Fibroblast of skin of right quadriceps (primary cell): Measurements from ENCODE around the gene HINFP.

Experiments used
- DNase-seq: peaks from one replicate; pipeline ENCODE4 v3.0.0-alpha.2; 2013

Gene HINFP

DNA sequence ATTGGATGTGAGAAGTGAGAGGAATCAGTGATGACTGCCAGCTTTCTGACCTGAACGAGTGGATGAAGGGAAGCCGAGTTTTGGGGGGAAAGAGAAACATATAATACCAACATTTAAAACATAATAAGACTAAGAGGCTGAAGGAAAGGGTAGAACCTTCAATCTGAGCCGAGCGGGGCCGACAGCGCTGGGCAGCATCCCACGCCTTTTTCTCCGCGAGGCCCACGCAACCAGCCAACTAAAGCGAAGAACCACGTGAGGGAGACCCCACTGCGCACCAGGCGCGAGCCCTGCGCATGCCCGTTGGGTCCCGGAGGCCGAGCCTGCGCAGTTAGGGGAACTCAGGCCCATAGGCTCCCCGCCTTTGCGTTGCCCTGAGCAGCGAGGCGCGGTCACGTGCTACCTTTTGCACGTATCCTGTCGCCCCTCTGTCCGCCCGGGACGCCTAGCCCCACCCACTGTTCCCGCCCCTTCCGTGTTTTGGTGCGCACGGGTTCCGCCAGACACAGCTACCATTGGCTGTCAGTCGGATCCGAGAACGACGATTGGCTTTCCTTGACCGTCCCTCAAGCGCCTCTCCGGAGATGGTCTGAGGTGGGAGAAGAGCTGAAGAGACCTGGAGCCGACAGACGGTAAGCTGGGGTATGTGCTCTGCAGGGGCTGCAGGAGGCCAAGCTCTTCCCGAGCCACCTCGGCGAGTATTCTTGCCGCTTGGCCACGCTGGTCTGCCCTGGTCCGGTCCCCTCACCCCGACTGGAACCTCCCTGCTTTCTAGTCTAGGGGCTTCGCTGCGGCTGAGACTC is at the start of gene HINFP:
Gene HINFP, plus strand, starts transcription at position 573 of the 803 bp plus-strand sequence. CDS start 5,365 bp downstream, outside the sequence.
- DNase-seq: peak; percentile 99

DNA sequence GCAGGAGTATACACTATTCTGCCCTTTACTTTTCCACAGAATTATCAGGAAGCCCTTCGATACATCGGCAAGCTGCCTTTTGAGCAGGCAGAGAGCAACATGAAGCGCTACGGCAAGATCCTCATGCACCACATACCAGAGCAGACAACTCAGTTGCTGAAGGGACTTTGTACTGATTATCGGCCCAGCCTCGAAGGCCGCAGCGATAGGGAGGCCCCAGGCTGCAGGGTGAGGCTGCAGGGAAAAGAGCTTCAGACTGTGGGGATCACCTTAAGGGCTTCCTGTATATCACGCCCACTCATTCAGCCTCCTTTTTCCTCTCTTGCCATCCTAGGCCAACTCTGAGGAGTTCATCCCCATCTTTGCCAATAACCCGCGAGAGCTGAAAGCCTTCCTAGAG is 43.5 kb upstream of the HINFP start:
- no peak for DNase-seq

DNA sequence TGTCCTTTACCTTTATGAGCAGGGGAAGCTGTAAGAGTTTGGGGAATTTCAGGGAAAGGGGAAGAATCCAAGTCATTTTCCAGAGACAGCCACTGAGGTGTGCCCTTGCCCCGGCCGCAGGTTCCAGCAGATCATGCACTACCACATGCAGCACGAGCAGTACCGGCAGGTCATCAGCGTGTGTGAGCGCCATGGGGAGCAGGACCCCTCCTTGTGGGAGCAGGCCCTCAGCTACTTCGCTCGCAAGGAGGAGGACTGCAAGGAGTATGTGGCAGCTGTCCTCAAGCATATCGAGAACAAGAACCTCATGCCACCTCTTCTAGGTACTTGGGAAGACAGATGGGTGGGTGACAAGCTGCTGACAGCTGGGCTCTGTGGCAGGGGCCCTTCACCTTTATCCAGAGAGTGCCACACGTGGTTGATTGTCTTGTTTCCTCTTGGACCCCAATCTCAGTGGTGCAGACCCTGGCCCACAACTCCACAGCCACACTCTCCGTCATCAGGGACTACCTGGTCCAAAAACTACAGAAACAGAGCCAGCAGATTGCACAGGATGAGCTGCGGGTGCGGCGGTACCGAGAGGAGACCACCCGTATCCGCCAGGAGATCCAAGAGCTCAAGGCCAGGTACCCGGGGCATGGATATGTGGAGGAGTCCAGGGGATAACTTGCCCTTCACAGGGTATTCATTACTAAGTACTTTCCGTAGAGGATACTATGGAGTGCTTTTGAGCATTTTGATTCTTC is 42.5 kb upstream of the HINFP start:
- no peak for DNase-seq

DNA sequence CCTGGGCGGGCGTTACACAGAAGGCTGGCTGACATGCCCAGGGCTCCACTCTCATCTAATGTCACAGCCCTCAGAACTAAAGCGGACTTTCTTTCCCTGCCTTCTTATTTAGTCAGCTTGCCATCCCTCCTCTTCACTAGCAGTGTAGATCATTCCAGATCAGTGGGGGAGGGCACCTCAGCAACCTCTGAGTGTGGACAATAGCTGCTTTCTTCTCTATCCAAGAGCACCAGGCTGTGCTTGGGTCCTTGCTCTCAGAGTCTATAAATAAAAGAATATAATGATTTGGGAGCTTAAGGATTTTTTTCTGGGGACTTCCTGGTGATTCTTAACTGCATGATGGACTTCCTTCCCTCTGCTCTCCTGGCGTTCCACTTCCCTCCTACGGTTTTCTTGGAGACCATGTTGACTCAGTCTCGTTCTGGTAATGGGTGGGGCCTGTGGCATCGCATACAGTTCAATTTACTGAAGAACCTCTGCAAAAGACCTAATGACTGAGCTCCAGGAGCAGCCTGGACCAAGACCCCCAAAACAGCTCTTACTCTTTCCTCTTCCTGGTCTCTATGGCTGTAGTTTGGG is 39.6 kb upstream of the HINFP start:
- DNase-seq: no peak

GRCh38 chr11:119084663-119085436 is 36.5 kb upstream of the HINFP start, which contains the start of gene HMBS:
Gene HMBS, plus strand, starts transcription at chr11:119084881. Its CDS starts 153 bp downstream, at chr11:119085034.
- peak; percentile 94 for DNase-seq

- DNase-seq: no peak
These were observed 35.9 kb upstream of the HINFP start for GRCh38 chr11:119085437-119085847.

GRCh38 chr11:119087123-119087522 is 34.3 kb upstream of the HINFP start:
- no peak for DNase-seq

DNA sequence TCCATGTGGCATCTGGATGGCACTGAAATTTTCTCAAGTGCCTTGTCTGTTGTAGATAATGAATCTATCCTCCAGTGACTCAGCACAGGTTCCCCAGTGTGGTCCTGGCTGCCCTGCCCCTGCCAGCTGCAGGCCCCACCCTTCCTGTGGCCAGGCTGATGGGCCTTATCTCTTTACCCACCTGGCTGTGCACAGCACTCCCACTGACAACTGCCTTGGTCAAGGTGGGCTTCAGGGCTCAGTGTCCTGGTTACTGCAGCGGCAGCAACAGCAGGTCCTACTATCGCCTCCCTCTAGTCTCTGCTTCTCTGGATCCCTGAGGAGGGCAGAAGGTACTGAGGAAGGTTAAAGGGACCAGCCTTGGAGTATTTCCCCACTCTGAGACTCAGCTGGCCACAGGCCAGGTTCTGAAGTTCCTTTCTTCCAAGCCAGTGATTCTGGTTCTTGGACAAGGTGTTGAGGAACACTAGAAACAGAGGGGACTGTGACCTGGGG is 33.6 kb upstream of the HINFP start:
- no peak for DNase-seq

DNA sequence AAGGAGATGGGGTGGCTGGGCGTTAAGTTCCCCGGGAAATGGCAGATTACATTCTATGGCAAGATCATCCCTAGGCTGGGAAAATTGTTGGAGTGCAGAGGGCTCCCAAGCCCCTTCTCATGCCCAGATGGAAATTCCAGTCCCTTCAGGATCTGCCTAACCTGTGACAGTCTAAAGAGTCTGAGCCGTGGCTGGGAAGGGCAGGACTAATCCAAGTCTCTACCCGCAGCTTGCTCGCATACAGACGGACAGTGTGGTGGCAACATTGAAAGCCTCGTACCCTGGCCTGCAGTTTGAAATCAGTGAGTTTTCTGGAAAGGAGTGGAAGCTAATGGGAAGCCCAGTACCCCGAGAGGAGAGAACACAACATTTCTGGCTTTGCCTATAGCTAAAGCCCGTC is 33.0 kb upstream of the HINFP start:
- no peak for DNase-seq

DNA sequence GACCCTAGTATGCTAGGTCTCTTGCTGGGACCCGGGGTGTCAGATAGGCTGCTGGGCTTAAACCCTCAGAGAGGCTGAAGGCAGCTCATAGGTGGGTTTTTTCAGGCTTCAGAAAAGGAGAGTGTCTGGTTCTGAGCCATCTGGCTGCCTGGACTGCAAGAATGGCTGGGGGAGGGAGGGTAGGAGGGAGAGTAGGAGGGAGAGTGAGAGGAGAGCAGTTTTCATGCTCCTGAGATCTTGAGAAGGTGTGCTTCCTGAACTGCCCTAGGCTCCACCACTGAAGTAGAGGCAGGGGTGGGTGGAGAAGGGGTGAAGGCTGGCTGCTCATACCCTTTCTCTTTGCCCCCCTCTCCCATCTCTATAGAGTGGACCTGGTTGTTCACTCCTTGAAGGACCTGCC is 32.1 kb upstream of the HINFP start:
- no peak for DNase-seq

DNA sequence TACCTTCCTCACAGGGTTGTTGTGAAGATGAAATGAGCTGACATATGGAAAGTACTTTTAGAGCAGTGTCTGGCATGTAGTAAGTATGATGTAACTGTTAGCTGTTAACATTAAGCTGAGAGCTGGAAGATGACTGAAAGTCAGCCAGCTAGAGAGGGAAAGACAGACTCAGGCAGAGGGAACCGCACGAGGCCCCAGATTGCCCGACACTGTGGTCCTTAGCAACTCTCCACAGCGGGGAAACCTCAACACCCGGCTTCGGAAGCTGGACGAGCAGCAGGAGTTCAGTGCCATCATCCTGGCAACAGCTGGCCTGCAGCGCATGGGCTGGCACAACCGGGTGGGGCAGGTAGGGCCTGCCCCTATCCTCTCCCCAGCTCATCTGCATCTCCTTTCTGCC is 30.2 kb upstream of the HINFP start:
- DNase-seq: peak; percentile 18

DNA sequence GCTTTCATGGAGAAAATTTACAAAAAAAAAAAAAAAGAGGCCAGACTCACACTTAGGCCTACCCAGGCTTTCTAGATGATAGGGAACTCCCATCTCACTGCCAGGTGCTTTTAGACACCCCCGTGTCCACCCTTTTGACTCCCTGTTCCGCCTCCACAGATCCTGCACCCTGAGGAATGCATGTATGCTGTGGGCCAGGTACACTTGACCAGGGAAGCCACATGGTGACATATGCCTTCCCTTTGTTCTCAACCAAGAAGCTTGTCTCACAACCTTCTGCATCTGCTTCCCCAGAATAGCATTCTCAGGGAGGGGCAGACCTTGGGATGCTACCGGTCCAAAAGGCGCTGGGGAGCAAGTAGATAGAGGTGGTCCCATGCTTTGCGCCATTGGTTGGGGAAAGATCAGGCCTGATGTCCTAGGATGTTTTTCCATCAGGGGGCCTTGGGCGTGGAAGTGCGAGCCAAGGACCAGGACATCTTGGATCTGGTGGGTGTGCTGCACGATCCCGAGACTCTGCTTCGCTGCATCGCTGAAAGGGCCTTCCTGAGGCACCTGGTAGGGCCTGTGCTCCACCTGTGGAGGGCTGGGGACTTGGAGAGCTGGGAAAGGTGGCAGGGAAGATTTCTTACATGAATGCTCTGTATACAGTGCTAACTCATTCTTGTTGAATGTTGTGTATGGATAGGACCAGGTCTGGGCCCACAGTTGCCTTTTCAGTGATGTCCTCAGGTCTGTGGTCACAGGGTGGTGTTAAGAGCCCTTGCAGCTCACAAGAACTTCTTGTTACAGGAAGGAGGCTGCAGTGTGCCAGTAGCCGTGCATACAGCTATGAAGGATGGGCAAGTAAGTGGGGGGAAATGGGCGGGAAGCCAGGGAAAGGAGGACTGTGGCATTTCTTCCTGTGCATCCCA is 29.2 kb upstream of the HINFP start:
- DNase-seq: no peak

DNA sequence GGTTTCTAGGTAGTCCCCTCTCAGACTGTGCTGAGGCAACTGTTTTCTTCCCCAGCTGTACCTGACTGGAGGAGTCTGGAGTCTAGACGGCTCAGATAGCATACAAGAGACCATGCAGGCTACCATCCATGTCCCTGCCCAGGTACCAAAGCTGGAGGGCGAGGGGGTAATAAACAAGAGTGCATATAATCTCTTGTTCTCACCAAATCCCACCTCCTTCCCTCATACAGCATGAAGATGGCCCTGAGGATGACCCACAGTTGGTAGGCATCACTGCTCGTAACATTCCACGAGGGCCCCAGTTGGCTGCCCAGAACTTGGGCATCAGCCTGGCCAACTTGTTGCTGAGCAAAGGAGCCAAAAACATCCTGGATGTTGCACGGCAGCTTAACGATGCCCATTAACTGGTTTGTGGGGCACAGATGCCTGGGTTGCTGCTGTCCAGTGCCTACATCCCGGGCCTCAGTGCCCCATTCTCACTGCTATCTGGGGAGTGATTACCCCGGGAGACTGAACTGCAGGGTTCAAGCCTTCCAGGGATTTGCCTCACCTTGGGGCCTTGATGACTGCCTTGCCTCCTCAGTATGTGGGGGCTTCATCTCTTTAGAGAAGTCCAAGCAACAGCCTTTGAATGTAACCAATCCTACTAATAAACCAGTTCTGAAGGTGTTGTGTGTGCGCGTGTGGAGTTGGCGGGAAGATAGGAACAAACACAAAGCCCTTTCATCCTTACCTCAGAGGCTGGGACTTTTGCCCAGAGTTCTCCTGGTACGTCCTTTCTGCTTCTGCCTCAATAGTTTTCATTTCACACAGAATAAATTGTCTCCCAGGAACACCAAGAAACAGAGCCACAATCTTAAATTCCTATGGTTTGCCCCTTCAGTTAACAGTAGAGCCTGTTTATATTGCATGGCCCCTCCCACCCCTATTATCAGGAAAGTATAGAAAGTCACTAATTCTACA is 28.2 kb upstream of the HINFP start:
- no peak for DNase-seq

DNA sequence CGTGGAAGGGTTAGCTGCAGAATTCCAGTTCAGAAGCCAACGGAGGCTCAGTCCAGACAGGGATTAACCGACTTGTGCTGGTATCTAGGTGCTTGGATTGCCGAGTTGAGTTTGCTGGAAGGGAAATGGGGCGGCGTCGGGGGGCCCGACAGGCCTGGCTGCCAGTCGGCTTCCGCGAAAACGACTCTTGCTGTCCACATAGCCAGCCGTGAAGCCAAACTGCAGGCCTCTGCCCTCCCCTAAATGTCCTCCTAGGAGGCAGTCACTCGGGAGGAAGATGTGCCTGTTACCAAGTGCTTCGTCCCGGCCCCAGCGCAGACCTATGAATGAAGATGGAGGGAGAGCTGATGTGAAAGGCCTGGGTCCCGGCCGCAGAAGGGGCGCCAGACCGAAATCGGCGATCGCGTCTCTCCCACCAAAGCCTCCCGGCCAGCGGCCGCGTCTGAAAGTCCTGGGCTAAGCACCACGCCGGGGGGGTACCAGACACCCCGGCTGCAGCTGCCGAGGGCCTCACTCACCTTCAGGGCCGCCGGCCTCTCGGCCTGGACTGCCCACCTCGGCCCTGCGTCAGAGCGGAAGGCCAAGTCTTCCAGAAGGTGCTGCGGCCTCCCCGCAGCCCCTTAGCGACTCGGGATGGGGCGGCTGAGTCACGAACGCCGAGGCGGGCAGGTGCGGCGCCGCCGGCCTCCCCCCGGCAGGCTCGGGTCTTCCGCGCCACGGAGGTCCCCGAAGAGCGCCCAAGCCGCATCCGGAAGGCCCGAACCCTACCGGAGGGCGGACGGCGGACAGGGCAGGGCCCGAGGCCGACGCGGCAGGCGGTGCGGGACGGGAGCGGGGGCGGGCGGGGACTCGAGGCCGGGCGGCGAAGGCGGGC is 27.2 kb upstream of the HINFP start:
- peak; percentile 20 for DNase-seq

DNA sequence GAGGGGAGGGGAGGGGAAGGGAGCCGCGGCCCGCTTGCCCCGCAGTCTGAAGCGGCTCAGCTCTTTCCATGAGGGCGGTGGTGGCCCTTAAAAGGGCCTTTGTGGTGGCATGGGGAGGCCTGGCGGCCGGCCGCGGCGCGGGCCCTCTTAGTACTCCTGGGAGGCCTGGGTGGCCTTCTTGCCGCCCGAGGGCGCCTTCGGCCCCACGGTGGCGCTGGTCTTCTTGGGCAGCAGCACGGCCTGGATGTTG is 26.6 kb upstream of the HINFP start:
- DNase-seq: peak; percentile 75

- peak; percentile 100 for DNase-seq
These were observed 26.1 kb upstream of the HINFP start for GRCh38 chr11:119095066-119095880.

GRCh38 chr11:119099711-119100110 is 21.7 kb upstream of the HINFP start:
- DNase-seq: no peak

DNA sequence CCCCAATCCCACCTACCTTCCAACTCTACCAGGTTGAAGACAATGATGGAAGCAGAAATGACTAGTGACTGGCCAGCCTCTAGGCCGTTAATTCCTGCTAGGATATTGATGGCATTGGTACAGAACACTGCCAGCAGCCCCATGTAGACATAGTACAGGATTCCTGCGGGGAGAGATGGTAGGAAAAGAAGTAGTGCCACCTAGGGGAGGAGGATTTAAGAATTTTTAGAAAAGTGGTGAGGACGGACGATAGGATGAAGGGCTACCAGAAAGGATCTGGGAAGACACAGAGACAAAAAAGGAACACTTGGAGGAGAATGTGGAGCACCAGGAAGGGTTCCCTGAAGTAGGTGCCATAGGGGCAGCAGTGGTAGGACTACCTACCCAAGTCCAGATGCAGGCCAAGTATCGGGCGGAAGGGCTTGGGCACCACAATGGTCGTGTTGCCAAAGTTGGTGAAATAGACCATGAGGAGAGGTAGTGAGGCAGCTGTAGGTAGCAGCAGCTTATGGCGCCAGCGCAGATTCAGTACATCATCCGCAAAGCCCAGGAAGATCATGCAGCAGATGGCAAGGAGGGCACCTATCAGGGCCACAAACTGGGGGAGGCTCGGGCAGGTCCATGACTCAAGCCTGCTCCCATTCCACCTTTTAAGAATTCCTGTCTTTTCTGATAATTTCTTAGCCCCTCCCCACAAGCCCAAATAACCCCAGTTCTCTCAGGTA is 21.0 kb upstream of the HINFP start:
- peak; percentile 53 for DNase-seq
